ENCODE results near the gene TSC1. TPM values are rescaled to one million over a fixed set of nuclear protein-coding genes. Genes with fewer than 3 reads are reported as not detected.

The TSC1 gene
- total RNA-seq, 1 experiment from 2014 or later, result 53.5 TPM

GRCh38 chr9:132896906-132897305 is 47.5 kb downstream of the TSC1 start:
- no peaks in the 10 kb centered on the region for H3K9me3 ChIP-seq
- Mint-ChIP-seq H3K9me3 (ENCODE audit: unreplicated experiment) (no peaks in the 10 kb centered on the region), H3K4me1 (ENCODE audit: low read depth, unreplicated experiment) (no peaks in the 10 kb centered on the region), H3K27ac (ENCODE audit: unreplicated experiment) (no peak overlapping the region), H3K4me3 (ENCODE audit: unreplicated experiment) (no peak overlapping the region), H3K27me3 (ENCODE audit: insufficient read depth, unreplicated experiment) (no peaks in the 10 kb centered on the region), H3K36me3 (ENCODE audit: insufficient read depth, unreplicated experiment) (peaks cover 29% of the 10 kb centered on the region)
- no peaks in the 10 kb centered on the region for H3K4me1 ChIP-seq
- no peaks in the 10 kb centered on the region for H3K27me3 ChIP-seq (replicated peaks; ENCODE audit: control insufficient read depth, insufficient read depth, low read length)
- no TSS peak for BruUV-seq (replicated peaks)
- no peak overlapping the region for H3K4me3 ChIP-seq (ENCODE audit: low read depth, low read length)
- no peak for TF ChIP-seq CTCF (IDR thresholded peaks at IDR 0.05; ENCODE audit: insufficient read depth in 1 of 2, low read depth in 1 of 2, low read length in 1 of 2, severe bottlenecking in 1 of 2, unreplicated experiment in 1 of 2)
- intact Hi-C loops (cut with micrococcal nuclease; ENCODE audit: unreplicated experiment), result no loop called here
- H3K36me3 ChIP-seq (ENCODE audit: control insufficient read depth, insufficient read depth, low read length), result peaks cover 4% of the 10 kb centered on the region
- DNase-seq, result no peak
- ChIA-PET CTCF (no interaction called here), POLR2A (no interaction called here)

GRCh38 chr9:132896264-132896663 is 48.2 kb downstream of the TSC1 start:
- H3K4me3 Mint-ChIP-seq (ENCODE audit: unreplicated experiment), result no peak overlapping the region
- no peaks in the 10 kb centered on the region for H3K4me1 Mint-ChIP-seq (ENCODE audit: low read depth, unreplicated experiment)
- Histone ChIP-seq H3K4me3 (ENCODE audit: low read depth, low read length) (no peak overlapping the region), H3K9me3 (no peaks in the 10 kb centered on the region), H3K36me3 (ENCODE audit: control insufficient read depth, insufficient read depth, low read length) (peaks cover 4% of the 10 kb centered on the region), H3K4me1 (no peaks in the 10 kb centered on the region), H3K27me3 (replicated peaks; ENCODE audit: control insufficient read depth, insufficient read depth, low read length) (no peaks in the 10 kb centered on the region)
- no peak for TF ChIP-seq CTCF (IDR thresholded peaks at IDR 0.05; ENCODE audit: insufficient read depth in 1 of 2, low read depth in 1 of 2, low read length in 1 of 2, severe bottlenecking in 1 of 2, unreplicated experiment in 1 of 2)
- no peak for DNase-seq
- H3K27me3 Mint-ChIP-seq (ENCODE audit: insufficient read depth, unreplicated experiment), result no peaks in the 10 kb centered on the region
- BruUV-seq (replicated peaks), result no TSS peak
- POLR2A ChIA-PET, result no interaction called here
- intact Hi-C loops (cut with micrococcal nuclease; ENCODE audit: unreplicated experiment), result no loop called here
- no peak overlapping the region for H3K27ac Mint-ChIP-seq (ENCODE audit: unreplicated experiment)
- CTCF ChIA-PET, result no interaction called here
- no peaks in the 10 kb centered on the region for H3K9me3 Mint-ChIP-seq (ENCODE audit: unreplicated experiment)
- H3K36me3 Mint-ChIP-seq (ENCODE audit: insufficient read depth, unreplicated experiment), result peaks cover 24% of the 10 kb centered on the region

- no peak for DNase-seq
- no peak for TF ChIP-seq CTCF (IDR thresholded peaks at IDR 0.05; ENCODE audit: insufficient read depth in 1 of 2, low read depth in 1 of 2, low read length in 1 of 2, severe bottlenecking in 1 of 2, unreplicated experiment in 1 of 2)
- POLR2A ChIA-PET, result no interaction called here
- CTCF ChIA-PET, result no interaction called here
- H3K27ac Mint-ChIP-seq (ENCODE audit: unreplicated experiment), result no peak overlapping the region
- H3K36me3 Mint-ChIP-seq (ENCODE audit: insufficient read depth, unreplicated experiment), result peaks cover 24% of the 10 kb centered on the region
- no peak overlapping the region for H3K4me3 Mint-ChIP-seq (ENCODE audit: unreplicated experiment)
- H3K9me3 ChIP-seq, result no peaks in the 10 kb centered on the region
- no peaks in the 10 kb centered on the region for H3K4me1 Mint-ChIP-seq (ENCODE audit: low read depth, unreplicated experiment)
- H3K27me3 ChIP-seq (replicated peaks; ENCODE audit: control insufficient read depth, insufficient read depth, low read length), result no peaks in the 10 kb centered on the region
- no peak overlapping the region for H3K4me3 ChIP-seq (ENCODE audit: low read depth, low read length)
- H3K36me3 ChIP-seq (ENCODE audit: control insufficient read depth, insufficient read depth, low read length), result peaks cover 4% of the 10 kb centered on the region
- intact Hi-C loops (cut with micrococcal nuclease; ENCODE audit: unreplicated experiment), result no loop called here
- H3K9me3 Mint-ChIP-seq (ENCODE audit: unreplicated experiment), result no peaks in the 10 kb centered on the region
- H3K27me3 Mint-ChIP-seq (ENCODE audit: insufficient read depth, unreplicated experiment), result no peaks in the 10 kb centered on the region
- BruUV-seq (replicated peaks), result no TSS peak
- no peaks in the 10 kb centered on the region for H3K4me1 ChIP-seq
Observed at GRCh38 chr9:132894862-132895835, 49.3 kb downstream of the TSC1 start.

Measured in Caco-2 (cell line).